Measurements from ENCODE around the gene MAB21L2. TPM values are rescaled to one million over a fixed set of nuclear protein-coding genes. Genes with fewer than 3 reads are reported as not detected.

MAB21L2 gene
- total and polyA plus RNA-seq, 3 experiments from 2014 or later: not detected

DNA sequence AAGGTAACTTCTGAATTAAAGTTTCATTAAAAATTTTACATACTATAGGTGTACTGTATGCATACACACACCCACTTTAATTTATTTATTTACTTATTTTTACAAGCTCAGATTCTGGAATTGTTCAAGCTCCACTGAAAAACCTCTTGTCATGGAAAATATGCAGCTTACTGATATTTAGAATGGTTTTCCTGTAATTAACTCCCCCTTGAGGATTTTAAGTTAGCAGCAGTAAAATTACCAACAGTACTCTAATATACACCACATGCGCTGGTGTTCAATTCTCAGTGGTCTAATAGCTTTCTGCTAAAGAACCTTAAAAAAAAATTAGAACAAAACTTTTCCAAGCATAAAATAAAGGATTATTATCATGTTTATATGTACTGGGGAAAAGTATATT, 12.0 kb downstream of the MAB21L2 start:
- POLR2A ChIA-PET: no interaction called here
- H3K36me3 ChIP-seq (ENCODE audit: insufficient read depth, low read length): peaks cover 22% of the 10 kb centered on the region
- no peak overlapping the region for H3K27ac ChIP-seq (ENCODE audit: low read depth, low read length)
- H3K27me3 ChIP-seq (ENCODE audit: insufficient read depth, low read length, poor library complexity, severe bottlenecking): no peaks in the 10 kb centered on the region
- no peaks in the 10 kb centered on the region for H3K9me3 ChIP-seq (ENCODE audit: low read length)
- no peaks in the 10 kb centered on the region for H3K4me1 ChIP-seq (ENCODE audit: insufficient read depth, low read length)
- Mint-ChIP-seq H3K9me3 (no peaks in the 10 kb centered on the region), H3K27me3 (no peaks in the 10 kb centered on the region), H3K27ac (no peak overlapping the region), H3K4me3 (no peak overlapping the region), H3K4me1 (no peaks in the 10 kb centered on the region), H3K36me3 (peaks cover 0 to 37% (median 15%) of the 10 kb centered on the region in 3 donors)
- no peak for DNase-seq
- CTCF ChIA-PET: interaction anchor here (0.9 kb wide), 1 partner anchor 16 kb away, joined by 3 read pairs; no protein-coding TSS in a partner anchor
- no peak overlapping the region for H3K4me3 ChIP-seq (ENCODE audit: low read length)

DNA sequence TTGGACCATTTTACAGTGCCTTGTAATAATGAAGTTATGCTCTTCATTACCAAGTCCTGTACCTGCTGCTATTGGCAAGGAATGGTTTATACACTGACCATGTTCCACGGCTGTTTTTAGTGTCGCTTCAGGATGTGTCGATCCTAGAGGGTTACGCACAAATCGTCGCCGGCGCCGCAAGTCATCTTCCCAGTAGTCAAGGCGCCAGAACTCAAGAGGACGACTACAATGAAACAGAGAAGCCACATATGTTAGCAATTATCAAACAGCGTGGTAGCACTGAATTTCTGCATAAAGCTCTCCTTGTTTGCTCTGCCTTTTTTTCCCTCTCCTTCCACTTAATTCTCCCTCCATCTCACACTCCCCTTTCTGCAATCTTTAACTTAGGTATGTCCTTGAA, 17.0 kb downstream of the MAB21L2 start:
- H3K9me3 Mint-ChIP-seq: no peaks in the 10 kb centered on the region
- H3K36me3 ChIP-seq (ENCODE audit: insufficient read depth, low read length): peaks cover 4% of the 10 kb centered on the region
- no peaks in the 10 kb centered on the region for H3K4me1 ChIP-seq (ENCODE audit: insufficient read depth, low read length)
- no peak overlapping the region for H3K27ac ChIP-seq (ENCODE audit: low read depth, low read length)
- H3K4me3 ChIP-seq (ENCODE audit: low read length): no peak overlapping the region
- no peaks in the 10 kb centered on the region for H3K27me3 Mint-ChIP-seq
- H3K9me3 ChIP-seq (ENCODE audit: low read length): no peaks in the 10 kb centered on the region
- ChIA-PET POLR2A (no interaction called here), CTCF (no interaction called here)
- no peak overlapping the region for H3K27ac Mint-ChIP-seq
- H3K4me3 Mint-ChIP-seq: no peak overlapping the region
- peaks cover 0 to 1% (median 0%) of the 10 kb centered on the region in 3 donors for H3K4me1 Mint-ChIP-seq
- H3K27me3 ChIP-seq (ENCODE audit: insufficient read depth, low read length, poor library complexity, severe bottlenecking): no peaks in the 10 kb centered on the region
- peaks cover 0 to 18% (median 9%) of the 10 kb centered on the region in 3 donors for H3K36me3 Mint-ChIP-seq
- no peak for DNase-seq

GRCh38 chr4:150599547-150599946, 17.6 kb downstream of the MAB21L2 start:
- Mint-ChIP-seq H3K27ac (no peak overlapping the region), H3K27me3 (no peaks in the 10 kb centered on the region)
- CTCF ChIA-PET: no interaction called here

DNA sequence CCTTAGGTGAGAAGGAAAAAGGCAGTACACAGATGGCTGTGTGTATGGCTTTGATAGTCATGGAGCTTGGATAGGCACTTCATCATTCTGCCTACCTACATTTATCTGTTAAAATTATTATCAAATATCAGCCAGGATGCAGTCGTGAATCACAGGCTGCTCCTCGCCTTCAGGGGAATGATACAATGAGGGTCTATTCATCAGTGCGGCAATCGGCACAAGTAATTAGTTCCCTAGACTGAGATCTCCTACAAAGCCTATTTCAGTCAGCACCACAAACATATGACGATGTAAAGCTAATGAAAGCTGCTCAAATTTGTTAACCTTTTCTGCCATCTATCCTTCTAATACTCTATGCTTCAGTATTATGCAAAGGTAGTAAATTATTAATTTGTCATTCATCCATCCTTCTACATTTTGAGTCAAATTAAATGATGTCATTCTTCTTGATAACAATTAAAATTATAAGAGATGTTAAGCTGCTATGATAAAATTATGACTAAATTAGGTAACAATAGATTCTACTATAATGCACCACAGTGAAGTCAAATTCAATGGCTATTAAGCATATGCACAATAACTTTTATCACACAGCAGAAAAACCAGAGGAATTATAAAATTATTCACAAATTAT, 19.0 kb downstream of the MAB21L2 start:
- DNase-seq: no peak
- no peak overlapping the region for H3K4me3 Mint-ChIP-seq
- no peaks in the 10 kb centered on the region for H3K27me3 Mint-ChIP-seq
- ChIA-PET CTCF (no interaction called here), POLR2A (no interaction called here)
- Histone ChIP-seq H3K4me3 (ENCODE audit: low read length) (no peak overlapping the region), H3K27ac (ENCODE audit: low read depth, low read length) (no peak overlapping the region), H3K4me1 (ENCODE audit: insufficient read depth, low read length) (no peaks in the 10 kb centered on the region), H3K9me3 (ENCODE audit: low read length) (no peaks in the 10 kb centered on the region), H3K36me3 (ENCODE audit: insufficient read depth, low read length) (peaks cover 4% of the 10 kb centered on the region), H3K27me3 (ENCODE audit: insufficient read depth, low read length, poor library complexity, severe bottlenecking) (no peaks in the 10 kb centered on the region)
- no peaks in the 10 kb centered on the region for H3K9me3 Mint-ChIP-seq
- peaks cover 0 to 18% (median 9%) of the 10 kb centered on the region in 3 donors for H3K36me3 Mint-ChIP-seq
- peaks cover 0 to 1% (median 0%) of the 10 kb centered on the region in 3 donors for H3K4me1 Mint-ChIP-seq
- H3K27ac Mint-ChIP-seq: peak overlapping the region in 2 of 8 donors; percentile 6 to 58

More at GRCh38 chr4:150599547-150599946, 17.6 kb downstream of the MAB21L2 start:
- POLR2A ChIA-PET: no interaction called here
- no peaks in the 10 kb centered on the region for H3K4me1 ChIP-seq (ENCODE audit: insufficient read depth, low read length)
- no peaks in the 10 kb centered on the region for H3K27me3 ChIP-seq (ENCODE audit: insufficient read depth, low read length, poor library complexity, severe bottlenecking)
- H3K4me3 ChIP-seq (ENCODE audit: low read length): no peak overlapping the region
- H3K9me3 Mint-ChIP-seq: no peaks in the 10 kb centered on the region
- peaks cover 4% of the 10 kb centered on the region for H3K36me3 ChIP-seq (ENCODE audit: insufficient read depth, low read length)
- H3K36me3 Mint-ChIP-seq: peaks cover 0 to 18% (median 9%) of the 10 kb centered on the region in 3 donors
- H3K4me1 Mint-ChIP-seq: peaks cover 0 to 1% (median 0%) of the 10 kb centered on the region in 3 donors
- no peak overlapping the region for H3K4me3 Mint-ChIP-seq
- no peaks in the 10 kb centered on the region for H3K9me3 ChIP-seq (ENCODE audit: low read length)
- H3K27ac ChIP-seq (ENCODE audit: low read depth, low read length): no peak overlapping the region
- DNase-seq: no peak

DNA sequence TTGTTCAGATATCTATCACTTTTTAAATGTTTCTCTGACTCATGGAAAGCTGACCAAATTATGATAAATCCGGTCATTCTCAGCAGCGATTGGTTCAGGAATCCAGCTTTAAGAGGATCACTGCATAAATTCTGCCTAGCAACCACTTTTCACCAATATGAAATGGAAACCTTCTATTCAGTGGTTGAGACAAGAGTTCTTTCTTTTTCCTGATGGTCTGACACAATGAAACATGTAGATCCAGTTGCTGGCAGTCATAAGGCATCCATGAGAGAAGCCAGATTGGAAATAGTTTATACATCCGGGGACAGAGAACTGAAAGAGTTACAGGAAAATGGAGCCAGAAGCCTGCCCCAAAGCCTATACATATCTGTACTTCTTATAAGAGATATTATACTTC, 27.2 kb downstream of the MAB21L2 start:
- Histone ChIP-seq H3K9me3 (ENCODE audit: low read length) (no peaks in the 10 kb centered on the region), H3K4me1 (ENCODE audit: insufficient read depth, low read length) (no peaks in the 10 kb centered on the region), H3K4me3 (ENCODE audit: low read length) (no peak overlapping the region), H3K36me3 (ENCODE audit: insufficient read depth, low read length) (no peaks in the 10 kb centered on the region), H3K27ac (ENCODE audit: low read depth, low read length) (no peak overlapping the region), H3K27me3 (ENCODE audit: insufficient read depth, low read length, poor library complexity, severe bottlenecking) (no peaks in the 10 kb centered on the region)
- no peak overlapping the region for H3K27ac Mint-ChIP-seq
- H3K36me3 Mint-ChIP-seq: peaks cover 0 to 25% (median 22%) of the 10 kb centered on the region in 3 donors
- no peaks in the 10 kb centered on the region for H3K9me3 Mint-ChIP-seq
- POLR2A ChIA-PET: no interaction called here
- H3K27me3 Mint-ChIP-seq: no peaks in the 10 kb centered on the region
- CTCF ChIA-PET: interaction anchor here (1.6 kb wide), 1 partner anchor 16 kb away, joined by 3 read pairs; no protein-coding TSS in a partner anchor
- DNase-seq: no peak
- H3K4me3 Mint-ChIP-seq: no peak overlapping the region
- peaks cover 0 to 6% (median 2%) of the 10 kb centered on the region in 3 donors for H3K4me1 Mint-ChIP-seq

- Mint-ChIP-seq H3K36me3 (peaks cover 13 to 15% (median 14%) of the 10 kb centered on the region in 3 donors), H3K27ac (no peak overlapping the region), H3K4me3 (peak overlapping the region in 1 of 7 donors; percentile 22), H3K27me3 (no peaks in the 10 kb centered on the region), H3K4me1 (peaks cover 10 to 19% (median 15%) of the 10 kb centered on the region in 3 donors), H3K9me3 (peaks cover 0 to 3% (median 0%) of the 10 kb centered on the region in 5 donors)
- Histone ChIP-seq H3K27me3 (ENCODE audit: insufficient read depth, low read length, poor library complexity, severe bottlenecking) (no peaks in the 10 kb centered on the region), H3K27ac (ENCODE audit: low read depth, low read length) (no peak overlapping the region), H3K9me3 (ENCODE audit: low read length) (no peaks in the 10 kb centered on the region), H3K4me3 (ENCODE audit: low read length) (no peak overlapping the region), H3K36me3 (ENCODE audit: insufficient read depth, low read length) (no peaks in the 10 kb centered on the region), H3K4me1 (ENCODE audit: insufficient read depth, low read length) (no peaks in the 10 kb centered on the region)
- no peak for DNase-seq
- ChIA-PET CTCF (no interaction called here), POLR2A (no interaction called here)
Observed at GRCh38 chr4:150619042-150619441, 37.1 kb downstream of the MAB21L2 start.

- POLR2A ChIA-PET: no interaction called here
- no peak overlapping the region for H3K27ac Mint-ChIP-seq
Observed at GRCh38 chr4:150624055-150624454, 42.1 kb downstream of the MAB21L2 start.

GRCh38 chr4:150625033-150625432, 43.1 kb downstream of the MAB21L2 start:
- peaks cover 10 to 18% (median 12%) of the 10 kb centered on the region in 3 donors for H3K4me1 Mint-ChIP-seq
- ChIA-PET CTCF (no interaction called here), POLR2A (no interaction called here)
- H3K9me3 Mint-ChIP-seq: peaks cover 0 to 3% (median 0%) of the 10 kb centered on the region in 5 donors
- no peak overlapping the region for H3K27ac ChIP-seq (ENCODE audit: low read depth, low read length)
- no peak overlapping the region for H3K4me3 Mint-ChIP-seq
- no peaks in the 10 kb centered on the region for H3K36me3 ChIP-seq (ENCODE audit: insufficient read depth, low read length)
- H3K27ac Mint-ChIP-seq: no peak overlapping the region
- H3K27me3 Mint-ChIP-seq: no peaks in the 10 kb centered on the region
- no peak for DNase-seq
- H3K36me3 Mint-ChIP-seq: peaks cover 9 to 17% (median 11%) of the 10 kb centered on the region in 3 donors
- H3K9me3 ChIP-seq (ENCODE audit: low read length): no peaks in the 10 kb centered on the region
- no peaks in the 10 kb centered on the region for H3K27me3 ChIP-seq (ENCODE audit: insufficient read depth, low read length, poor library complexity, severe bottlenecking)
- H3K4me1 ChIP-seq (ENCODE audit: insufficient read depth, low read length): no peaks in the 10 kb centered on the region
- H3K4me3 ChIP-seq (ENCODE audit: low read length): no peak overlapping the region

More at GRCh38 chr4:150624055-150624454, 42.1 kb downstream of the MAB21L2 start:
- H3K36me3 Mint-ChIP-seq: peaks cover 9 to 15% (median 9%) of the 10 kb centered on the region in 3 donors
- Histone ChIP-seq H3K36me3 (ENCODE audit: insufficient read depth, low read length) (no peaks in the 10 kb centered on the region), H3K4me1 (ENCODE audit: insufficient read depth, low read length) (no peaks in the 10 kb centered on the region), H3K4me3 (ENCODE audit: low read length) (no peak overlapping the region), H3K9me3 (ENCODE audit: low read length) (no peaks in the 10 kb centered on the region), H3K27me3 (ENCODE audit: insufficient read depth, low read length, poor library complexity, severe bottlenecking) (no peaks in the 10 kb centered on the region), H3K27ac (ENCODE audit: low read depth, low read length) (no peak overlapping the region)
- no peaks in the 10 kb centered on the region for H3K27me3 Mint-ChIP-seq
- no peak for DNase-seq
- peaks cover 12 to 23% (median 19%) of the 10 kb centered on the region in 3 donors for H3K4me1 Mint-ChIP-seq
- CTCF ChIA-PET: no interaction called here
- H3K4me3 Mint-ChIP-seq: no peak overlapping the region
- peaks cover 0 to 3% (median 0%) of the 10 kb centered on the region in 5 donors for H3K9me3 Mint-ChIP-seq
